ENCODE data around the gene SPRR5. TPM values are rescaled to one million over a fixed set of nuclear protein-coding genes. Genes with fewer than 3 reads are reported as not detected.

Gene SPRR5
- total RNA-seq, 2 experiments from 2014 or later, result not detected

DNA sequence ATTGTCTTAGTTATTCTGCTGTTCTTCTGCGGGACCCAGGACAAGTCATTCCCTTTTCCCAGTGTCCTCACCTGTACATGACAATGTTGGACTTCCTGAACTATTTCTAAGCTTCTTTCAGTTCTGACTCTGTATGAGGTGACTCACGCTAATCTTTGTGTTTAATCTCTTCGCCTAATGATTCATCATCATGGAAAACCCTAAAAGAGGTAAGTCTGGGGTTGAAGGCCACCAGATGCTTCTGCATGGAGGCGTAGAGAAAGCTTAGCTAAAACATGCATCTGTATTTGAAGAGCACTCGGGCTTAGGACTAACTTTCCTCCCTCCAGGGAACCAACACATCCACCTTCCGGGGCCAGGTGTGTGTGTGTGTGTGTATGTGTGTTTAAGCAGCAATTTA, 7.4 kb downstream of the SPRR5 start:
- intact Hi-C loops (cut with DNase I, micrococcal nuclease), result no loop called here
- peaks cover 22% of the 10 kb centered on the region for H3K27me3 Mint-ChIP-seq
- H3K4me1 Mint-ChIP-seq (ENCODE audit: low read depth), result no peaks in the 10 kb centered on the region

DNA sequence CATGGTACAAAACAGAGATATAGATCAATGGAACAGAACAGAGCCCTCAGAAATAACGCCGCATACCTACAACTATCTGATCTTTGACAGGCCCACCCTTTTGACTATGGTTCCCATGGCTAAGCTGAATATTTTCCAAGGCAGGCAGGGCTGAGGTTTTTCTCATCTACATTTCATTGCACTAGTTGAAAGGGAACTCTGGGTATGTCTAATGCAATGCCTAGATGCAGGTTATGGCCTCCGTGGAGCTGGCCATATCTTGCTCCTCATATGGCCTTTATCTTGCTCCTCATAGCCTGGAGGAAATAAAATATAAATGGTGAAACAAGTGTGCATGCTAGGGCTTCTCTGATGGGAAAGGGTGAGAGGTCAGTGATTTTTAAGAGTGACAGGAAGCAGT, 10.6 kb downstream of the SPRR5 start:
- H3K36me3 ChIP-seq (ENCODE audit: insufficient read depth, low read length), result no peaks in the 10 kb centered on the region
- H3K4me3 ChIP-seq (ENCODE audit: low read length), result no peak overlapping the region
- Mint-ChIP-seq H3K27me3 (peaks cover 23% of the 10 kb centered on the region), H3K4me1 (ENCODE audit: low read depth) (no peaks in the 10 kb centered on the region), H3K4me3 (no peak overlapping the region), H3K9me3 (no peaks in the 10 kb centered on the region), H3K36me3 (ENCODE audit: low read depth) (no peaks in the 10 kb centered on the region), H3K27ac (no peak overlapping the region)
- no peaks in the 10 kb centered on the region for H3K4me1 ChIP-seq (ENCODE audit: insufficient read depth, low read length)
- POLR2A ChIA-PET, result no interaction called here
- CTCF ChIA-PET, result no interaction called here
- H3K27ac ChIP-seq (ENCODE audit: low read depth in 1 of 2, low read length in 2 of 2), result no peak overlapping the region
- peaks cover 0 to 2% of the 10 kb centered on the region in 2 experiments for H3K27me3 ChIP-seq (ENCODE audit: control insufficient read depth in 1 of 2, insufficient read depth in 2 of 2, low read length in 2 of 2)
- no peak for DNase-seq
- peaks cover 0 to 6% of the 10 kb centered on the region in 2 experiments for H3K9me3 ChIP-seq (ENCODE audit: control insufficient read depth in 1 of 2, insufficient read depth in 1 of 2, low read length in 2 of 2)
- ATAC-seq (ENCODE audit: poor library complexity), result no peak
- intact Hi-C loops (cut with DNase I, micrococcal nuclease), result no loop called here
- TF ChIP-seq, protein P1, sequence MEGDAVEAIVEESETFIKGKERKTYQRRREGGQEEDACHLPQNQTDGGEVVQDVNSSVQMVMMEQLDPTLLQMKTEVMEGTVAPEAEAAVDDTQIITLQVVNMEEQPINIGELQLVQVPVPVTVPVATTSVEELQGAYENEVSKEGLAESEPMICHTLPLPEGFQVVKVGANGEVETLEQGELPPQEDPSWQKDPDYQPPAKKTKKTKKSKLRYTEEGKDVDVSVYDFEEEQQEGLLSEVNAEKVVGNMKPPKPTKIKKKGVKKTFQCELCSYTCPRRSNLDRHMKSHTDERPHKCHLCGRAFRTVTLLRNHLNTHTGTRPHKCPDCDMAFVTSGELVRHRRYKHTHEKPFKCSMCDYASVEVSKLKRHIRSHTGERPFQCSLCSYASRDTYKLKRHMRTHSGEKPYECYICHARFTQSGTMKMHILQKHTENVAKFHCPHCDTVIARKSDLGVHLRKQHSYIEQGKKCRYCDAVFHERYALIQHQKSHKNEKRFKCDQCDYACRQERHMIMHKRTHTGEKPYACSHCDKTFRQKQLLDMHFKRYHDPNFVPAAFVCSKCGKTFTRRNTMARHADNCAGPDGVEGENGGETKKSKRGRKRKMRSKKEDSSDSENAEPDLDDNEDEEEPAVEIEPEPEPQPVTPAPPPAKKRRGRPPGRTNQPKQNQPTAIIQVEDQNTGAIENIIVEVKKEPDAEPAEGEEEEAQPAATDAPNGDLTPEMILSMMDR (IDR thresholded peaks at IDR 0.05), result no peak

More for the DNA sequence above, 7.4 kb downstream of the SPRR5 start:
- no peaks in the 10 kb centered on the region for H3K27me3 ChIP-seq (ENCODE audit: control insufficient read depth in 1 of 2, insufficient read depth in 2 of 2, low read length in 2 of 2)
- CTCF ChIA-PET, result no interaction called here
- Mint-ChIP-seq H3K9me3 (no peaks in the 10 kb centered on the region), H3K27ac (no peak overlapping the region), H3K4me3 (no peak overlapping the region), H3K36me3 (ENCODE audit: low read depth) (no peaks in the 10 kb centered on the region)
- ATAC-seq (ENCODE audit: poor library complexity) (no peak), DNase-seq (no peak)
- POLR2A ChIA-PET, result no interaction called here
- TF ChIP-seq, protein P1 (IDR thresholded peaks at IDR 0.05), result no peak
- H3K4me3 ChIP-seq (ENCODE audit: low read length), result no peak overlapping the region
- H3K4me1 ChIP-seq (ENCODE audit: insufficient read depth, low read length), result no peaks in the 10 kb centered on the region
- H3K27ac ChIP-seq (ENCODE audit: low read depth in 1 of 2, low read length in 2 of 2), result no peak overlapping the region
- no peaks in the 10 kb centered on the region for H3K9me3 ChIP-seq (ENCODE audit: control insufficient read depth in 1 of 2, insufficient read depth in 1 of 2, low read length in 2 of 2)
- H3K36me3 ChIP-seq (ENCODE audit: insufficient read depth, low read length), result no peaks in the 10 kb centered on the region

DNA sequence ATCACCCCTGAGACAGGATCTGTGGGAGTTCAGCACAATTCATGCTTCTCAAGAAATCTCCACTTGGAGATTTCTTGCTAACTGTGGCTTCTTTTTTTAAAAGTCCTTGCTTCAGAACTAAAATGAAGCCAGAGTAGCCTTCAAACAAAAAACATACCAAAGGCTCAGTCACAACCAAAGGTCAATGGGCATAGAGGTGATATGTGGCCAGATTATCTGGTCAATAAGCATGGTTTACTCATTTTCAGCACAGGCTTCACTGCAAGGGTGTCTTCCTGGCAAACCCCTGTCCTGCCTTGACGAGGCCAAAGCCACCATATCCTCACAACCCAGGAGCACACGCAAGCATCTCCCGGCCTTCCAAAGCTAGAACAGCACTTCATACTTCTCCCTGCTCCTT, 12.3 kb downstream of the SPRR5 start:
- POLR2A ChIA-PET, result no interaction called here

More for the DNA sequence above, 12.3 kb downstream of the SPRR5 start:
- peaks cover 0 to 6% of the 10 kb centered on the region in 2 experiments for H3K9me3 ChIP-seq (ENCODE audit: control insufficient read depth in 1 of 2, insufficient read depth in 1 of 2, low read length in 2 of 2)
- ATAC-seq (ENCODE audit: poor library complexity) (no peak), DNase-seq (no peak)
- no peaks in the 10 kb centered on the region for H3K4me1 ChIP-seq (ENCODE audit: insufficient read depth, low read length)
- TF ChIP-seq, protein P1 (IDR thresholded peaks at IDR 0.05), result no peak
- Mint-ChIP-seq H3K27me3 (peaks cover 23% of the 10 kb centered on the region), H3K9me3 (no peaks in the 10 kb centered on the region), H3K36me3 (ENCODE audit: low read depth) (no peaks in the 10 kb centered on the region), H3K4me3 (no peak overlapping the region), H3K4me1 (ENCODE audit: low read depth) (no peaks in the 10 kb centered on the region), H3K27ac (no peak overlapping the region)
- H3K27me3 ChIP-seq (ENCODE audit: control insufficient read depth in 1 of 2, insufficient read depth in 2 of 2, low read length in 2 of 2), result peaks cover 0 to 2% of the 10 kb centered on the region in 2 experiments
- H3K4me3 ChIP-seq (ENCODE audit: low read length), result no peak overlapping the region
- intact Hi-C loops (cut with DNase I, micrococcal nuclease), result no loop called here
- no peak overlapping the region for H3K27ac ChIP-seq (ENCODE audit: low read depth in 1 of 2, low read length in 2 of 2)
- CTCF ChIA-PET, result no interaction called here
- no peaks in the 10 kb centered on the region for H3K36me3 ChIP-seq (ENCODE audit: insufficient read depth, low read length)
